Esophagus squamous epithelium (tissue), 5 donors: ENCODE measurements around the gene ALDH5A1. TPM values are rescaled to one million over a fixed set of nuclear protein-coding genes. Genes with fewer than 3 reads are reported as not detected.

ENCODE experiments used
- DNase-seq: peaks from one replicate; lab custom pipeline; 2025; lab: John Stamatoyannopoulos, UW
- H3K27ac ChIP-seq, 4 donors: fragments of 200-600 bp; sonication (generic); one replicate each; pipeline ENCODE4 v1.5.1; 2016 to 2019; ENCODE audit warnings: mild to moderate bottlenecking in 1 of 4
- H3K27me3 ChIP-seq, 4 donors: fragments of 200-600 bp; sonication (generic); 1 replicate in 3 of 4; 2 replicates in 1 of 4; pipeline versions ENCODE4 v1.5.1 to v1.6.0; 2017 to 2021; ENCODE audit warnings: antibody characterized with exemption in 1 of 4
- H3K36me3 ChIP-seq, 3 donors: fragments of 200-600 bp; sonication (generic); one replicate each; pipeline ENCODE4 v1.5.1; 2016 to 2019
- H3K4me1 ChIP-seq, 3 donors: fragments of 200-600 bp; sonication (generic); one replicate each; pipeline ENCODE4 v1.5.1; 2017 to 2019
- H3K4me3 ChIP-seq, 4 donors: fragments of 200-600 bp; sonication (generic); 1 replicate in 3 of 4; 2 replicates in 1 of 4; pipeline ENCODE4 v1.5.1; 2016 to 2019; ENCODE audit warnings: mild to moderate bottlenecking in 2 of 4, moderate library complexity in 1 of 4
- H3K9me3 ChIP-seq, 3 donors: fragments of 200-600 bp; sonication (generic); one replicate each; pipeline ENCODE4 v1.5.1; 2016 to 2019
- POLR2A ChIP-seq, 4 donors: fragments of 450-650 bp; IDR thresholded peaks; one replicate each; pipeline ENCODE4 v1.6.1; 2017; ENCODE audit warnings: antibody characterized with exemption in 4 of 4, mild to moderate bottlenecking in 4 of 4, moderate library complexity in 3 of 4
- WGBS, 2 donors: methylation state at CpG; one replicate each; pipeline ENCODE4 v1.1.5; 2018; 5-methylcytosine and 5-hydroxymethylcytosine counted together
- intact Hi-C: fragments of 100-400 bp; cut with DNase I; formaldehyde crosslinking; loops from one replicate; pipeline ENCODE4 v1.15.0; 2022
- total RNA-seq, 4 donors: library from RNA; depleted of rRNA; stranded (reverse); fragments of >200 nt; gene quantifications; one replicate each; pipeline ENCODE4 v1.1.0, GENCODE V29; 2016
- TF ChIP-seq, protein P1 (sequence below), 6 experiments: fragments of 450-650 bp in 4 of 6; fragments of 200-600 bp in 2 of 6; sonication (generic) in 2 of 6; IDR thresholded peaks; one replicate each; pipeline ENCODE4 v1.5.1; 2016 to 2019; ENCODE audit warnings: antibody characterized with exemption in 6 of 6, mild to moderate bottlenecking in 4 of 6, moderate library complexity in 4 of 6
- donor health status: DM: yes; HTN: yes; CAD: no.

The ALDH5A1 gene
- total RNA-seq, 4 donors from 2014 or later = 4.0 to 9.6 (median 6.0) TPM

- no peaks in the 10 kb centered on the region for H3K36me3 ChIP-seq
- H3K4me3 ChIP-seq = peak overlapping the region in 1 of 4 donors; percentile 15
- peaks cover 0 to 5% (median 0%) of the 10 kb centered on the region in 4 donors for H3K27me3 ChIP-seq
- no peak for TF ChIP-seq POLR2A (IDR thresholded peaks at IDR 0.05)
- TF ChIP-seq, protein P1, sequence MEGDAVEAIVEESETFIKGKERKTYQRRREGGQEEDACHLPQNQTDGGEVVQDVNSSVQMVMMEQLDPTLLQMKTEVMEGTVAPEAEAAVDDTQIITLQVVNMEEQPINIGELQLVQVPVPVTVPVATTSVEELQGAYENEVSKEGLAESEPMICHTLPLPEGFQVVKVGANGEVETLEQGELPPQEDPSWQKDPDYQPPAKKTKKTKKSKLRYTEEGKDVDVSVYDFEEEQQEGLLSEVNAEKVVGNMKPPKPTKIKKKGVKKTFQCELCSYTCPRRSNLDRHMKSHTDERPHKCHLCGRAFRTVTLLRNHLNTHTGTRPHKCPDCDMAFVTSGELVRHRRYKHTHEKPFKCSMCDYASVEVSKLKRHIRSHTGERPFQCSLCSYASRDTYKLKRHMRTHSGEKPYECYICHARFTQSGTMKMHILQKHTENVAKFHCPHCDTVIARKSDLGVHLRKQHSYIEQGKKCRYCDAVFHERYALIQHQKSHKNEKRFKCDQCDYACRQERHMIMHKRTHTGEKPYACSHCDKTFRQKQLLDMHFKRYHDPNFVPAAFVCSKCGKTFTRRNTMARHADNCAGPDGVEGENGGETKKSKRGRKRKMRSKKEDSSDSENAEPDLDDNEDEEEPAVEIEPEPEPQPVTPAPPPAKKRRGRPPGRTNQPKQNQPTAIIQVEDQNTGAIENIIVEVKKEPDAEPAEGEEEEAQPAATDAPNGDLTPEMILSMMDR (IDR thresholded peaks at IDR 0.05) = peak; percentile 65 to 82 (median 76)
- no peaks in the 10 kb centered on the region for H3K9me3 ChIP-seq
- no peak for DNase-seq
- intact Hi-C loops = loop anchor here (5.0 kb wide), 1 partner anchor 114 kb away; no protein-coding TSS in a partner anchor
- H3K27ac ChIP-seq = no peak overlapping the region
- H3K4me1 ChIP-seq = peaks cover 0 to 10% (median 3%) of the 10 kb centered on the region in 3 donors
- 12 to 19% methylated on average over 15 of the region's 15 CpGs for WGBS, 2 donors
These were observed 89.0 kb downstream of the ALDH5A1 start for GRCh38 chr6:24583463-24584381.

DNA sequence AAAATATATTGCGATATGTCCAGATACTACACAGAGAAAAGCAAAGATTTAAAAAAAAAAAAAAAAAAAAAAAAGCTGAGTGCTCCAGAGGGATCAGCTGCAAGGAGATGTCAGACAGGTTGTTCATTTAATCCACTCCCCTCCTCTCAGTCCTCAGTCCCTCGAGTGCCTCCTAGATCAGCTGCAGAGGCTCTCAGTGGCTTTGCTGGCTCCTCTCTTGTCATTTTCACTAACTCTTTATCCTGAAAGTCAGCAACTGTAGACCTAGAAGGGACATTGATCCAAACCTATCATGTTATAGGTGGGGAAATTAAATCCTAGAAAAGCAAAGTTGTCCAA lies 89.6 kb downstream of the ALDH5A1 start:
- no peak for DNase-seq
- intact Hi-C loops = loop anchor here (5.0 kb wide), 1 partner anchor 113 kb away; no protein-coding TSS in a partner anchor
- Histone ChIP-seq H3K4me1 (peaks cover 0 to 10% (median 3%) of the 10 kb centered on the region in 3 donors), H3K27ac (no peak overlapping the region), H3K9me3 (no peaks in the 10 kb centered on the region), H3K4me3 (no peak overlapping the region), H3K27me3 (peaks cover 0 to 5% (median 0%) of the 10 kb centered on the region in 4 donors), H3K36me3 (no peaks in the 10 kb centered on the region)
- 83 to 85% methylated on average over 2 of the region's 2 CpGs for WGBS, 2 donors
- TF ChIP-seq POLR2A (IDR thresholded peaks at IDR 0.05) = no peak
- TF ChIP-seq, protein P1 (IDR thresholded peaks at IDR 0.05) = no peak

Other genes with a start within 250 kb of the ALDH5A1 start
- gene DCDC2, start 136.9 kb upstream of the ALDH5A1 start, total RNA-seq = under 1 TPM in 1 of 4 donors, not detected in 3; 0.15 TPM
- gene MRS2, start 92.0 kb upstream of the ALDH5A1 start, total RNA-seq = 10 to 100 TPM; 21.3 to 34.4 (median 29.3) TPM
- gene GPLD1, start 5.4 kb upstream of the ALDH5A1 start, total RNA-seq = 1 to 10 TPM in 1 of 4 donors, under 1 TPM in 3; 0.27 to 1.9 (median 0.64) TPM
- under 1 TPM in 2 of 4 donors, not detected in 2; under 0.01 to 0.04 TPM for gene KIAA0319, start 151.2 kb downstream of the ALDH5A1 start, total RNA-seq
- gene TDP2, start 171.9 kb downstream of the ALDH5A1 start, total RNA-seq = 10 to 100 TPM; 12.2 to 31.9 (median 19.7) TPM
- 1 to 10 TPM; 2.5 to 6.1 (median 3.6) TPM for gene ACOT13, start 172.1 kb downstream of the ALDH5A1 start, total RNA-seq
- gene C6orf62, start 224.2 kb downstream of the ALDH5A1 start, total RNA-seq = 10 to 100 TPM; 38.5 to 82.9 (median 54.8) TPM